Gastrocnemius medialis (tissue), 4 donors: Measurements from ENCODE around the gene ADGRV1.
"Not testable (repeated sequence)": the region's sequence is repeated elsewhere in the genome, so short reads cannot be mapped to it uniquely, and the experiment has no call there.

Source experiments
- POLR2A ChIP-seq, 2 donors: fragments of 450-650 bp; IDR thresholded peaks; one replicate each; pipeline ENCODE4 v1.6.1; 2017; ENCODE audit warnings: antibody characterized with exemption in 2 of 2, mild to moderate bottlenecking in 2 of 2, moderate library complexity in 2 of 2
- TF ChIP-seq, protein P1 (sequence below), 5 experiments: fragments of 450-650 bp in 3 of 5; fragments of 200-600 bp in 2 of 5; sonication (generic) in 2 of 5; IDR thresholded peaks in 4 of 5; conservative IDR thresholded peaks in 1 of 5; 1 replicate in 4 of 5; 2 replicates in 1 of 5; pipeline ENCODE4 v1.5.1; 2016 to 2019; ENCODE audit warnings: antibody characterized with exemption in 5 of 5, mild to moderate bottlenecking in 3 of 5, moderate library complexity in 3 of 5

DNA sequence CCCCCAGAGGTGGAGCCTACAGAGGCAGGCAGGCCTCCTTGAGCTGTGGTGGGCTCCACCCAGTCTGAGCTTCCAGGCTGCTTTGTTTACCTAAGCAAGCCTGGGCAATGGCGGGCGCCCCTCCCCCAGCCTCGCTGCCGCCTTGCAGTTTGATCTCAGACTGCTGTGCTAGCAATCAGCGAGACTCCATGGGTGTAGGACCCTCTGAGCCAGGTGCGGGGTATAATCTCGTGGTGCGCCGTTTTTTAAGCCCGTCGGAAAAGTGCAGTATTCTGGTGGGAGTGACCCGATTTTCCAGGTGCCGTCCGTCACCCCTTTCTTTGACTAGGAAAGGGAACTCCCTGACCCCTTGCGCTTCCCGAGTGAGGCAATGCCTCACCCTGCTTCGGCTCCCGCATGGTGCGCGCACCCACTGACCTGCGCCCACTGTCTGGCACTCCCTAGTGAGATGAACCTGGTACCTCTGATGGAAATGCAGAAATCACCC, 109.5 kb downstream of the ADGRV1 start:
- TF ChIP-seq, protein P1, sequence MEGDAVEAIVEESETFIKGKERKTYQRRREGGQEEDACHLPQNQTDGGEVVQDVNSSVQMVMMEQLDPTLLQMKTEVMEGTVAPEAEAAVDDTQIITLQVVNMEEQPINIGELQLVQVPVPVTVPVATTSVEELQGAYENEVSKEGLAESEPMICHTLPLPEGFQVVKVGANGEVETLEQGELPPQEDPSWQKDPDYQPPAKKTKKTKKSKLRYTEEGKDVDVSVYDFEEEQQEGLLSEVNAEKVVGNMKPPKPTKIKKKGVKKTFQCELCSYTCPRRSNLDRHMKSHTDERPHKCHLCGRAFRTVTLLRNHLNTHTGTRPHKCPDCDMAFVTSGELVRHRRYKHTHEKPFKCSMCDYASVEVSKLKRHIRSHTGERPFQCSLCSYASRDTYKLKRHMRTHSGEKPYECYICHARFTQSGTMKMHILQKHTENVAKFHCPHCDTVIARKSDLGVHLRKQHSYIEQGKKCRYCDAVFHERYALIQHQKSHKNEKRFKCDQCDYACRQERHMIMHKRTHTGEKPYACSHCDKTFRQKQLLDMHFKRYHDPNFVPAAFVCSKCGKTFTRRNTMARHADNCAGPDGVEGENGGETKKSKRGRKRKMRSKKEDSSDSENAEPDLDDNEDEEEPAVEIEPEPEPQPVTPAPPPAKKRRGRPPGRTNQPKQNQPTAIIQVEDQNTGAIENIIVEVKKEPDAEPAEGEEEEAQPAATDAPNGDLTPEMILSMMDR (IDR thresholded peaks at IDR 0.05 in 4 of 5, conservative IDR thresholded peaks at IDR 0.05 in 1 of 5), result not testable (repeated sequence)
- not testable (repeated sequence) for TF ChIP-seq POLR2A (IDR thresholded peaks at IDR 0.05)
